SIG-M5 (cell line): Measurements from ENCODE around the gene MSANTD3.
"Not testable (repeated sequence)": the region's sequence is repeated elsewhere in the genome, so short reads cannot be mapped to it uniquely, and the experiment has no call there.

Experiments
- DNase-seq: peaks from one replicate; lab custom pipeline; 2025; lab: John Stamatoyannopoulos, UW

The MSANTD3 gene, protein sequence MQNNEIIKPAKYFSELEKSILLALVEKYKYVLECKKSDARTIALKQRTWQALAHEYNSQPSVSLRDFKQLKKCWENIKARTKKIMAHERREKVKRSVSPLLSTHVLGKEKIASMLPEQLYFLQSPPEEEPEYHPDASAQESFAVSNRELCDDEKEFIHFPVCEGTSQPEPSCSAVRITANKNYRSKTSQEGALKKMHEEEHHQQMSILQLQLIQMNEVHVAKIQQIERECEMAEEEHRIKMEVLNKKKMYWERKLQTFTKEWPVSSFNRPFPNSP

DNA sequence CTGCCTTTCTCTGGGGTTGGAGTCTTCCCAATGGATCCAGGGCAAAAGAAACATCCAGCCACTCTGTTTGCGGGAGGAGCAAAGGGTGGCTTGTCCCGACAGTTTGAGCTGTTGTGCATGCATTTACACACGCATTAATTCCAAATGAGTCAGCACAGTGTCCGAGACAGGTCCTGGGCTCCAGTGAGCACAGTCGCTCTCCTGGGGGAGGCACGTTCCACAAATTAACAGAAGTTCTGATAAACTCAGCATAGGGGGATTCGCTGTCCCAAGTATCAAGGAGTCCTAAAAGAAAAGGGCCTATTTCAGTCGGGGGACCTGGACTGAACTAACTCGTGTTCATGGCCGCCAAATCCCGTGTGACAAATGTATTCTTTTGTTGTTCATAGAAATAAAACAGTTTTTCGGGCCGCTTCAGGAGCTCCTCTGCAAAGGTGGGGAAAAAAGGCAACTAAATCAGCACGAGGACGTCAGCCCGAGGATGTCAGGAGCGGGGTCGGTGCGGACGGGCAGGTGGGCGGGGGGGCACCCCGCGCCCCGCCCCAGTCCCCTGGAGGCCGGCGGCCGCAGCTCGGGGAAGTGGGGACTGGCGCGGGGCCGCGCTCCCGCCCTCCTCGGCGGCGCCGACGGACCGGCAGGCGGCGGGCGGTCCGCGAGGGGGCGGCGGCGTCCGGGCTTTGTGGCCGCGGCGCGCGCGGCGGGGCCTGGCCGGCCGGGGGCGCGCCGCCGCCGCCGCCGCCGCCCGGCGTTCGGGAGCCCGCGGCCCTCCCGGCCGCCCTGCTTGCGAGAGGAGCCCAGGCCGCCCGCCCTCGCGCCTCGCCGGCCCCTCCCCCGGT lies at the start of gene MSANTD3:
TSS of gene MSANTD3 (plus strand) at position 614 of the 836 bp plus-strand sequence. CDS start 14,796 bp downstream, outside the sequence.
- no peak for DNase-seq

DNA sequence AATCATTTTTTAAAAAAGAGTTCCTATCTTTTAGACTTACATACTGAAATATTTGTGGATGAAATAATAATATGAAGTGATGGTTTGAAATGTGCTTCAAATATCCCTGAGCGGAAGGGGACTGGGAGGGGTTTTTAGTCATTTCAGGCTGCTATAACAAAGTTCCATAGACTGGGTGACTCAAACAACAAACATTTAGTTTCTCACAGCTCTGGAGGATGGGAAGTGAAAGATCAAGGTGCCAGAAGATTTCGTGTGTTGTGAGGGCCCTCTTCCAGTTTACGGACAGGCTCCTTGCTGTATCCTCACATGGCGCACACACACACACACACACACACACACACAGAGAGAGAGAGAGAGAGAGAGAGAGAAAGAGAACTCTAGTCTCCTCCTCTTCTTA lies 47.1 kb upstream of the MSANTD3 start:
- no peak for DNase-seq

DNA sequence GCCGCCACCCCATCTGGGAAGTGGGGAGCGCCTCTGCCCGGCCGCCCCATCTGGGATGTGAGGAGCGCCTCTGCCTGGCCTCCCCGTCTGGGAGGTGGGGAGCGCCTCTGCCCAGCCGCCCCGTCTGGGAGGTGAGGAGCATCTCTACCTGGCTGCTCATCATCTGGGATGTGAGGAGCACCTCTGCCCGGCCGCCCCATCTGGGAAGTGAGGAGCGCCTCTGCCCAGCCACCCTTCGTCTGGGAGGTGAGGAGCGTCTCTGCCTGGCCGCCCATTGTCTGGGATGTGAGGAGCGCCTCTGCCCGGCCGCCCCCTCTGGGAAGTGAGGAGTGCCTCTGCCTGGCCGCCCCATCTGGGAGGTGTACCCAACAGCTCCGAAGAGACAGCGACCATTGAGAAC lies 34.0 kb upstream of the MSANTD3 start:
- DNase-seq, result not testable (repeated sequence)

DNA sequence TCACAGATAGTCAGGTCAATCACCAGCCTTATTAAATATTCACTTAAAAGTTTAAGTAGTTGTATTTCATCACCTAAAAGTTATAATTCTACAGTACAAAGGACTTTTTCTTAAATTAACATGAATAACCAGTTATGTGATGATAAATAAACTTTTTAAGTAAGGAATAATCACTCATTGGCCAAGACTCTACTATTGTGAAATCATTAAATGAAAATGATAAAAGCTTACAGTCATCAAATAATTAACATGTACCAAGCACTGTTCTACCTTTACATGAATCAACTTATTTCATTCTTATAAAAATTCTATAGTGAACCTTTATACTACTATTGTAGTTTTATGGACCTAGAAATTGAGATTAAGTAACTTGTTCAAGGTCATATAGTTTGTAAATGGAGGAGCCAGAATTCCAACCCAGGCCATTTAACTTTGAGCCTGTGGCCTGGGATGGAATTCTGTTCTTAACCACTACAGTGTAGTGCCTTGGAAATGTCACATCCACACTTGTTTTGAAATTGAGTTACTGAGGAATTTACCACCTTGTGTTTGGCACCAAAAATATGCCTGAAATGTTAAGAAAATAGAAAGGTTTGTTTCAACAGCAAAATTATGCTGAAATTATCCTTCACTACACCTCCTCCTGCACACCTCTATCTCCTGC lies 32.8 kb upstream of the MSANTD3 start:
- DNase-seq, result no peak

DNA sequence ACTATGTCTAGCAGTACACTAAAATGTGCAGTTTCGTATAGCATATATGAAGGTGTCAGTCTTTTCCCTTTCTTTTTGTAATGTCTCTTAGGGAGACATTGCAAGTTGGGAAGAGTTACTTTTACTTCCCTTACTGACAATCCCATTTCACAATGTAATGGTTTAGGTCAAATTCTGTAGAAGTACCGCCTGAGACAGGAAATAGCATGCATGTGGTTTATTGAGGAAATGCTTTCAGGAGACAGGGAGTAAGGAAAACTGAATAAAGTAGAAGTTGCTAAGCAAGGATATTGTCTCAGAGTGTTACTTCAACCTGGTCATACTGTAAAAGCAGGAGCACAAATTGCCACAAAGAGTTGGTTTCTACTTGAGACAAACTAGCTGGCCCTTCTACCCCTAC lies 32.1 kb upstream of the MSANTD3 start:
- DNase-seq, result no peak

DNA sequence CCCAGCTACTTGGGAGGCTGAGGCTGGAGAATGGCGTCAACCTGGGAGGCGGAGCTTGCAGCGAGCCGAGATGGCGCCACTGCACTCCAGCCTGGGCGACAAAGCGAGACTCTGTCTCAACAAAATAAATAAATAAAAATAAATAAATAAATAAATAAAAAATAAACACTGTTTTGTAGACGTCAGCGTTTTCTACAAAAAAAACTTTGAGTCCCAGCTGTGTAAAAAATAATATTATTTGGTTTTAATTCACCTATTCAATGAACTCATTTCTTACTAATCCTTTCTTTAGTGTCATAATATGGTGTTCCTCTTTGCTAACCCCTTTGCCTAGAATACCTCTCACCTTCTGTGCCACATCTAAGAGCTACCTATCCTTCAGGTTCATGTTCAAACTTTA lies 30.2 kb upstream of the MSANTD3 start:
- no peak for DNase-seq

DNA sequence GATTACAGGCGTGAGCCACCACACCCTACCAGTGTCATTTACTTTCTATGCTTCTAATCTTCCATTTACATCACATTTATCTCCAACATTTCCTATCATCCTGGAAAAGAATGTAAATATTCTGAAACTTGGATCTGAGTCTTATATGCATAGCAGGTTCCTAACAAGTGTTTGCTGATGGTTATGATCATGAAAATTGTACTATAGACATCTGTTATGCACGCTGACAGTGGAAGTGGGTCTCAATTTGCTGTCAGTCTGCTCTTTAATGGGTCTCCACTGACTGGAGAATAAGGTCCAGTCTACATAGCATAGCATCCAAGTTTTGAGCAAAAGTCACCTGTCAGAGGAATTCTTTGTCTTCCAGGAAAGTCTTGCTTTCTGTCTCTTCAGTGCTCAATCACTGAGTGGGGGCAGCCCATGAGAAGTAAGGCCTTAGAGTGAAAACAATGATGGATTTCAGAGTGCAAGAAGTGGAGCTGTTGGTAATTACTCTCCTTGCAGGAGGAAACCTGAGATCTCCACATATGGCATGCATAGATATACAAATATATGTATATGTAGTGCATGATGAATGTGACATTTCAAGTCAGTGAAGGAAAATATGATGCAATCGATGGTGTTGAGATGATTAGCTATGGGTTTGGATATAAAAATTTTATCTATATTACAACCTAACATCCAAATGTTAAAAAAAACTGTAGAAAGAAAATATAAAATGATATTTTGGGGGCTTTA lies 29.2 kb upstream of the MSANTD3 start:
- no peak for DNase-seq

DNA sequence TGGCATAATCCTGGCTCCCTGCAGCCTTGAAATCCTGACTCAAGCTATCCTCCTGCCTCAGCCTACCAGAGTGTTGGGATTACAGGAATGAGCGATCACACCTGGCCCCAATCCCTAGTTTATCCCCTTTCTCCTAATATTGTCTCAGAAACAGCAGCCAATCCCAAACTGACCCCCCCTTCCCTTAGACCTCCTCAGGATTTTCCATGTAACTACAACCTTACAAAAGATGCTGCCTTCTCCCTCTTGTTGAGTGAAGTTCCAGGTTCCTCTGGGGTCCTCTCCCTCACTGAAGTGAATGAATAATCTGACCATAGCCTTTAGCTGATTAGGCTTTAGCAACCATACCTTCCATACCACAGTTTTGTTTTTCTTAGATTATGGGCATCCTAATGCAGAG lies 25.9 kb upstream of the MSANTD3 start:
- no peak for DNase-seq

DNA sequence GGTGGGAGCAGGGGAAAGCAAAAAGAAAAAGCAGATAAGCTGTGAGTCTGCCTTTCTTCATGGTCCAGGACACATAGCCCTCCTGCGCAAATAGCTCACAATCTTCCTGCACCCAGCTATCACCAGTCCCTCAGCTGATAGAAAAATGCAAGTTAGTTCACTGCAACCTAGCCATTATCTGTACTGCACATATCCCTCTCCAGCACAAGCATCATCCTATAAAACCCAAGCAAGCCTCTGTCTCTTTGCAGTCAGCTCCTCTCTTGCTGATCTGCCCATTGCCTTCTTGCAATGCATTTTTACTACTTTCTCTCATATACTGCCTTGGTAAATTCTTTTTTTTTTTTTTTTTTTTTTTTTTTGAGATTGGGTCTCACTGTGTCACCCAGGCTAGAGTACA lies 20.0 kb upstream of the MSANTD3 start:
- DNase-seq, result no peak

DNA sequence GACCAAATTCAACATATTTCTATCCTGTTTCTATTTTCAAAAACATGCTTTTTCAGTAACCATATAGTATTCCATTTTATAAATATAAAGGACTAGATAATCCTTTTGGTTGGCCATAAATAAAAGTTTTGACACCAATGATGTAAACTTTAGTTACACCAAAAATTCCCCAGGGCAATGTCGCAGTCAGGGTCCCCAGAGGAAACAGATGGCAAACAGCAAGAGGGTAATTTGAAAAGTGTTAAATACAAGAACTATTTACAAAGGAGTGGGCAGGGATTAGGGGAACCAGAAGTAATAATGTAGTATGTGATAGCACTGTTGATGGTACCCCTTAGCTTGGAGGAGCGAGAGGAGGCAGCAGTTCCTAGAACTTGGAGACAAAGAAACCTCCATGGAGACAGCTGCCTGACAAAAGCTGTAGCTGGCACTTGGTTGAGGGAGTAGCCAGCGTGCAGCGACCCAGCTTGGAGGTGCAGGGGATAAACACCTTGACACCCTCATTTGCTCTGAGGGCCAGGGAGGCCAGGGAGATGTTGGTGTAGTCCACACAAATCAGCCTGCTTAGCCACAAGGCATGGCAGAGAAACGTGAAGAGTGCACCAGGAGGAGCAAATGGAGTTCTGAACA lies 18.3 kb upstream of the MSANTD3 start:
- DNase-seq, result no peak

DNA sequence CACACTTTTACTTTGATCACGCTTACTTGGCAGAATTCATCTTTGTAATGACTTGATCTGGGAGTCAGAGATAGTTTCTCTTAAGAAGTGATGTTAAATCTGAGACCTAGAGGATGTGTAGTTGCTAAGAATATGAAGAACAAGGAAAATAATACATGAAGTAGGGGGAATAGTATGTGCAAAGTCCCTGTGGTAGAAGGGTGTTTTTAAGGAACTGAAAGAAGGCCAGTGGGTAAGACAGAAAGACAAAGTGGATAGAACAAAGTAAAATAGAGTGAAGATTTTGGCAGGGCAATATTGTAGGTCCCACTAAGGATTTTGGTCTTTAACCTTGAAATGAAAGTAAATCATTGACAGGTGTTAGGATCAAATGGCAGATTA lies 17.8 kb upstream of the MSANTD3 start:
- no peak for DNase-seq

DNA sequence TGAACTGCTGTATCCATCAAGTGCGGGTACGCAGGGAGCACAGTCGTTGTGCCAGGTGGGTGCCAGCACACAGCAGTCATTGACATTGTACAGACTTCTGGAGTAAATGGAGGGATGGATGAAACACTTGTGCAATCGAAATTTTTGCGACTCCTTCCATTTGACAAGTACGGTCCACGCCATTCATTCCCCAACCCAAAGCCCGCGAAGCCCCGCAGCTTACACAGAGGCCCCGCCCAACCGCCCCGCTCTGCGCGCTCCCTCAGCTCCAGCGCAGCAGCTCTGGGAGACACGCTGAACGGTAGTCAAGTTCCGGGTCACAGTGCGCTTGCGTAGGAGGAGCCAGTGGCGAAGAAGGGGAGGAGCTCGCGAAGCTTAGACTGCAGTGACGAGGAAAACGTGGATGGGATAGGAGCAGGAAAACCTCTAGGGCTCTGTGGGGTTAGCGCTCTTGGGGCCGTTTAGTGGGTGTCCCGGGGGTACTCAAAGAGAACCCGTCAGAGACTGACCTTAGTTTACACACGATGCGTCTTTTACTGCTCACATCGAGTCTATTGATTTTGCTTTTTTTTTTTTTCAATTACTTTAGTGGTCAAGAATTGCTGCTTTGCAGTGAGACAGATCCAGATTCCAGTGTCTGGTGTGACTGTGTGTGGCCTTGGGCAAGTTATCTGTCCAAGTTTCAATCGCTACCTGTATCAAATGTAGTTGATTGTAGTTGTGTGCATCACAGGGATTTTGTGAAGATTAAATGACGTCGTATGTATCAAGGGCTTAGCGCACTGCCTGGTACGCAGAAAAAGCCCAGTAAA lies 15.3 kb upstream of the MSANTD3 start:
- DNase-seq, result no peak

DNA sequence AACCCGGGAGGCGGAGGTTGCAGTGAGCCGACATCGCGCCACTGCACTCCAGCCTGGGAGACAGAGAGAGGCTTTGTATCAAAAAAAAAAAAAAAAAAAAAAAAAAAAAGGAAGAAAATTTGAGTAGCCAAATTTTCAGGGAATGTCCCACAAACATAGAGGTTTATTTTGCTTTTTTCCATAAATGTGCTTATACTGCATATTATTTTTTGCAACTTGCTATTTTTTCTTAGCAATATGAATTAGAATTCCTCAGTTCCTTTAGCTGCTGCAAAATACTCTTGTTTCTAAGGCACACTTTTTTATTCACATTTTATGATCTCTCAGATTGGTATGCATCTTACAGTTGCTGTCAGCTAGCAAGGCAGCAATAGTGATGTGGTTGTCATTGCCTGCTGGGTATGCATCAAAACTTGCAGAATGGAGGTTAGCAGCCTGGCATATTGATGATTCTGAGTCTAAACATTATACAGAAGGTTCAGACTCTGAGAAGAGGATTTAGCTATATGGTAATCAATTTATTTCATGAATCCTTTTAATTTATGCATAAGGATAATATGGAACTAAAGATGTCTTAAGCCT lies 13.0 kb upstream of the MSANTD3 start:
- no peak for DNase-seq

DNA sequence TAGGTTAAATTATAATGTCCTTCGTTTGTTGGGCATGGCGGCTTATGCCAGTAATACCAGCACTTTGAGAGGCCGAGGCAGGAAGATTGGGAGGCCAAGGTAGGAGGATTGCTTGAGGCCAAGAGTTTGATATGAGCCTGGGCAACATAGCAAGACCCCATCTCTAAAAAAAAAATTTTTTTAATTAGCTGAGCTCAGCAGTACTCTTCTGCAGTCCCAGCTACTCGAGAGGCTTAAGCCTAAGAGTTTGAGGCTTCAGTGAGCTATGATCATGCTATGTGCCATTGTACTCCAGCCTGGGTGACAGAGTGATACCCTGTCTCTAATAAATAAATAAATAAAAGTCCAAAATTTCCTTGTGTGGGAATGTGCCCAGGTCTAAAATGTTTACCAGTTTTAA lies 9.1 kb upstream of the MSANTD3 start:
- DNase-seq, result no peak

DNA sequence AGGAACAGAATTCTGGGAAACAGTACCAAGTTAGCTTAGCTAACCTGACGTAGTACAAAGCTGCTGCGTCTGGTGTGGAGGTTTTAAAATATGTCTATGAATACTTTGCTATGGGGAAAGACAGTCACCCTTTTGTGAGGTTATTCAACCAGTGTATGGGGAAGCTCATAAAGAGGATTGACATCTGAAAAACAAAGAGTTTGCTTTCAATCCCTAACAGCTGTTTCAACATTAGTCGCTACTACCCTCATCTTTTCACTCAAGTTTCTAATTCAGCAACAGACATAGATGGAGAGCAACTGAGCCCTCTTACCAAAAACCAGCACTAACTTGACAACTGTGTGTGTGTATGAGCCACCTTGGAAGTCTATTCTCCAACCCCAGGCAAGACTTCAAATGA lies 7.8 kb upstream of the MSANTD3 start:
- DNase-seq, result no peak

DNA sequence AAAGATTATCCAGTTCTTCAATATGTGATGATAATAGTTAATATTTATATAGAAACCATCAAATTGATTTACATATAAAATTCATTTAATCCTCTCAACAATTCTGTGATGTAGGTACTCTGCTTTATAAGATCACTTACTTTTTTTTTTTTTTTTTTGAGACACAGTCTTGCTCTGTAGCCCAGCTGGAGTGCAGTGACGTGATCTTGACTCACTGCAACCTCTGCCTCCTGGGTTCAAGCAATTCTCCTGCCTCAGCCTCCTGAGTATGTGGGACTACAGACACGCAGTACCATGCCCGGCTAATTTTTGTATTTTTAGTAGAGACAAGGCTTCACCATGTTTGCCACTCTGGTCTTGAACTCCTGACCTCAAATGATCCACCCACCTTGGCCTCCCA lies 5.8 kb upstream of the MSANTD3 start:
- DNase-seq, result not testable (repeated sequence)

DNA sequence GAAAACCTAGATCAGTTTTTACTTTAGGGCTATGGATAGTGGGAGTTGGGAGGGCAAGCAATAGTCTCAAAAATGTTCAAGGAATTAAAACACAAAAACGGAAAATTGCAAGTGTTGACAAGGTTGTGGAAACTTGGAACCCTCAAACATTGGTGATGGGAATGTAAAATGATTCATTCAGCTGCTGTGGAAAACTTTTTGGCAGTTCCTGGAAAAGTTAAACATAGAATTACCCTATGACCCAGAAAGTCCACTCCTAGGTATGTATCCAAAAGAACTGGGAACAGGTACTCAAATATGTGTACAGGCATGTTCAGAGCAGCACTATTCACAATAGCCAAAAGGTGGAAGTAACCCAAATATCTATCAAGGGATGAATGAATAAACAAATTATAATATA lies 1.2 kb upstream of the MSANTD3 start:
- no peak for DNase-seq

DNA sequence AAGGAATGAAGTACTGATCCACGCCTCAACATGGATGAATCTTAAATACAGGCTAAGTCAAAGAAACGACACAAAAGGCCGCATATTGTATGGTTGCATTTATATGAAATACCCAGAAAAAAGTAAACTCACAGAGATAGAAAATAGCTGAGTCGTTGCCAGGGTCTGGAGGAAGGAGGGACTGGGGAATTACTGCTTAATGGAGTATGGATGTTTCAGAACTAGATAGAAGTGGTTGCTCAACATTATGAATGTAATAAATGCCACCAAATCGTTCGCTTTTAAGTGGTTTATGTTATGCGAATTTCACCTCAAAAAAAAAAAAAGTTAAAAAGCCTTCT lies 784 bp upstream of the MSANTD3 start:
- DNase-seq, result no peak

DNA sequence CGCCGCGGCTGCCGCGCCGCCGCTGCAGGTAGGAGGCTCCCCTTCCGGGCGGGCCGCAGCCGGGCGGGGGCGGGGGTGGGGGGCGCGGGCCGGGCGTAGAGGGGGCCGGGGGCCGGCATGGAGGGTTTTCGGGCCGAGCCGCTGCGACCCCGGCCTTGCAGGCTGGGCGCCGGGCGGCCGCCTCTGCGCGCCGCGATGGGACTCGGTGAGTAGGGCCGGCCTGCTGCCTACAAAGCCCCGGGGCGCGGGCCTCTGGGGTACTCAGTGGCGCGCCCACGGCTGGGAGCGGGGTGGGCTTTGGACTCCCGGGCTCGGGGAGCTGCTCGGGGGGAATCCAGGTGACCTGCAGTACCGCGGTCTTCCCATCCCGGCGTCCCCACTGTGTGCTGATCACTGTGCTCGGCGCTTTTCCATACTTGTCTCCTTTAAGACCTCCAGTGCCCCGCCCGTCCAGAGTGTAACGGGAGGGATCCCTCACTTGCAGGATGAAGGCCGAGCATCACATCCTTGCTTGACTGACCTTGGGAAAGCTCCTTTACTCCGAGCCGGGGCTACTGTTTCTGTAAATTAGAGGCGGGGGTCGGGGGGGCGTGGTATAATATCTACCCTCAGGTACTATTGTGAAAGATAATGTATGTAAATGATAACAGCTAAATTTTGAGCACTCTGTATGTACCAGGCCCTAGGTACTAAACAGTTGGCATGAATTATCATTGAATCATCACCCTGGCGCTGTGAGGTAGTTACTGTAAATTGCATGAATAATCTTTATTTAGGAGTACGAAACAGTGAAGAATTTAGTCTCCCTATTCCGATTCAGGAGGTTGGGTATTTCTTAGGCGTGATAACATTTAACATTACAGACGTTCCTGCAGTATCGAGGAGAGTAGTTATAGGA lies 672 bp downstream of the MSANTD3 start:
- DNase-seq, result no peak
